ENCODE data around the gene ZNF410. TPM values are rescaled to one million over a fixed set of nuclear protein-coding genes. Genes with fewer than 3 reads are reported as not detected.

Gene ZNF410
- total RNA-seq, 4 donors from 2014 or later, result 44.6 to 71.2 (median 61.0) TPM

DNA sequence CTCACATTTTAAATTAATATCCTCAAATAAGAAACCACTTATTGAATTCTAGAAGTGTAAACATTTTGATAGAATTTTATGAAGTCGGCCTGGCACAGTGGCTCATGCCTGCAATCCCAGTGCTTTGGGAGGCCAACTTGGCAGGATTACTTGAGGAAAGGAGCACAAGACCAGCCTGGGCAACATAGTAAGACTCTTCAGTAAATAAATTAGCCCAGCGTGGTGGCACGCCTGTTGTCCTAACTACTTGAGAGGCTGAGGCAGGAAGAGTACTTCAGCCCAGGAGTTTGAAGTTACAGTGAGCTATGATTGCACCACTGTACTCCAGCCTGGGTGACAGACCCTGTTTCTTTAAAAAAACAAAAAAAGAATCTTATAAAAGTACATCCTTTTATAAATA lies 8.9 kb upstream of the ZNF410 start:
- H3K4me3 ChIP-seq, result no peak overlapping the region
- TF ChIP-seq, protein P1, sequence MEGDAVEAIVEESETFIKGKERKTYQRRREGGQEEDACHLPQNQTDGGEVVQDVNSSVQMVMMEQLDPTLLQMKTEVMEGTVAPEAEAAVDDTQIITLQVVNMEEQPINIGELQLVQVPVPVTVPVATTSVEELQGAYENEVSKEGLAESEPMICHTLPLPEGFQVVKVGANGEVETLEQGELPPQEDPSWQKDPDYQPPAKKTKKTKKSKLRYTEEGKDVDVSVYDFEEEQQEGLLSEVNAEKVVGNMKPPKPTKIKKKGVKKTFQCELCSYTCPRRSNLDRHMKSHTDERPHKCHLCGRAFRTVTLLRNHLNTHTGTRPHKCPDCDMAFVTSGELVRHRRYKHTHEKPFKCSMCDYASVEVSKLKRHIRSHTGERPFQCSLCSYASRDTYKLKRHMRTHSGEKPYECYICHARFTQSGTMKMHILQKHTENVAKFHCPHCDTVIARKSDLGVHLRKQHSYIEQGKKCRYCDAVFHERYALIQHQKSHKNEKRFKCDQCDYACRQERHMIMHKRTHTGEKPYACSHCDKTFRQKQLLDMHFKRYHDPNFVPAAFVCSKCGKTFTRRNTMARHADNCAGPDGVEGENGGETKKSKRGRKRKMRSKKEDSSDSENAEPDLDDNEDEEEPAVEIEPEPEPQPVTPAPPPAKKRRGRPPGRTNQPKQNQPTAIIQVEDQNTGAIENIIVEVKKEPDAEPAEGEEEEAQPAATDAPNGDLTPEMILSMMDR (IDR thresholded peaks at IDR 0.05), result no peak
- TF ChIP-seq POLR2A (IDR thresholded peaks at IDR 0.05), result no peak
- H3K27ac ChIP-seq, result no peak overlapping the region
- no peak for DNase-seq
- no peaks in the 10 kb centered on the region for H3K36me3 ChIP-seq
- no peaks in the 10 kb centered on the region for H3K9me3 ChIP-seq
- no peaks in the 10 kb centered on the region for H3K4me1 ChIP-seq
- H3K27me3 ChIP-seq, result no peaks in the 10 kb centered on the region

DNA sequence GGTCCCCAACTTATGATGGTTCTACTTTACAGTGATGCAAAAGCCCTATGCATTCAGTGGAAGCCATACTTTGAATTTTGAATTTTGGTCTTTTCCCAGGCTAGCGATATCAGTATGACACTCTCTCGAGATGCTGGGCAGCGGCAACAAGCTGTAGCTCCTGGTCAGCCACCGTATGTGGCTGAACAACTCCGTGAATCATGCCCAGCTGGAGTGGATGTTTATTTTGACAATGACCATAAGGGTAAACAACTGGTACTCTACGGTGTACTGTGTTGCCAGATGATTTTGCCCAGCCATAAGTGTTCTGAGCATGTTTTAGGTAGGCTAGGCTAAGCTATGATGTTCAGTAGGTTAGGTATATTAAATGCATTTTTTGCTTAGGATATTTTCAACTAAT lies 8.2 kb upstream of the ZNF410 start:
- H3K36me3 ChIP-seq, result no peaks in the 10 kb centered on the region
- no peaks in the 10 kb centered on the region for H3K9me3 ChIP-seq
- no peak overlapping the region for H3K4me3 ChIP-seq
- H3K4me1 ChIP-seq, result no peaks in the 10 kb centered on the region
- no peak for DNase-seq
- no peaks in the 10 kb centered on the region for H3K27me3 ChIP-seq
- TF ChIP-seq, protein P1 (IDR thresholded peaks at IDR 0.05), result no peak
- no peak for TF ChIP-seq POLR2A (IDR thresholded peaks at IDR 0.05)
- no peak overlapping the region for H3K27ac ChIP-seq

DNA sequence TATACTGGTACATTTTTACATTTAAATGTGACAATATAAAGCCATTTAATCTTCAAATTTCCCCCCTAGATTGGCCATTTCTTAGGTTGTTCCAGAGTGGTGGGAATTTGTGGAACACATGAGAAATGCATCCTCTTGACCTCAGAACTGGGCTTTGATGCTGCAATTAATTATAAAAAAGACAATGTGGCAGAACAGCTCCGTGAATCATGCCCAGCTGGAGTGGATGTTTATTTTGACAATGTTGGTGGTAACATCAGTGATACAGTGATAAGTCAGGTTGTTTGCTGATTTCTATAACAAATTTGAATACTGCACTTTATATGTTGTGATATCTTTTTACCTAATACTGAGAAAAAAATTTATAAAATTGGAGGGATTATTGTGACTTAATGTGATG lies 7.6 kb upstream of the ZNF410 start:
- no peaks in the 10 kb centered on the region for H3K9me3 ChIP-seq
- no peak overlapping the region for H3K4me3 ChIP-seq
- H3K27ac ChIP-seq, result no peak overlapping the region
- DNase-seq, result no peak
- TF ChIP-seq, protein P1 (IDR thresholded peaks at IDR 0.05), result no peak
- TF ChIP-seq POLR2A (IDR thresholded peaks at IDR 0.05), result no peak
- no peaks in the 10 kb centered on the region for H3K4me1 ChIP-seq
- H3K27me3 ChIP-seq, result no peaks in the 10 kb centered on the region
- no peaks in the 10 kb centered on the region for H3K36me3 ChIP-seq

DNA sequence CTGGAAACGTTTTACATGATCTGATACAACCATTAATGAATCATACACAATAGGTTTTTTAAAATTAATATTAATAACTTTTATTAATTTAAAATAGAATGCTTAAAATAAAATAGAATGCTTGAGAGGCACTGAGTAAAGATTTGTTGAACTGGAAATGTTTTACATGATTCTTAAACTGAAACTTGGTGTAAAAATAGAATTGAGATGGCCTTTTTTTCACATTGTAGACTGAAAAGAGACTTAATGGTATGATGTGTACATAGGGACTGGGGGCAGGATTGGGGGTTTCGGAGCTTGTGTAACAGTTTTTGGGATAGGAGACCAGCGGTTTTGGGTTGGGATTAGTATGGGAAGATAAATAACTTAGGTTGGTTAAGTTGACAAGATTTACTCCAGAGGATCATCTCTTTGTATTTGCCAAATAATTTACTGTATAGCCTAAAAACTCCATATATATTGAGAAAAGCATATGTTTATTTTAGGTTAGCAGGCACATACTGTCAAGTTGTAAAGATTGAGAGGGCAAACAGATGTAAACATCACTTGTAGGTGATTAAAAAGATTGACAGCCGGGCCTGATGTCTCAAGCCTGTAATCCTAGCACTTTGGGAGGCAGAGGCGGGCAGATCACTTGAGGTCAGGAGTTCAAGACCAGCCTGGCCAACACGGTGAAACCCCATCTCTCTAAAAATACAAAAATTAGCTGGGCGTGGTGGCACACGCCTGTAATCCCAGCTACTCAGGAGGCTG lies 2.0 kb upstream of the ZNF410 start:
- H3K27me3 ChIP-seq, result no peaks in the 10 kb centered on the region
- no peak for DNase-seq
- no peak overlapping the region for H3K27ac ChIP-seq
- H3K4me1 ChIP-seq, result peaks cover 0 to 22% (median 0%) of the 10 kb centered on the region in 4 donors
- TF ChIP-seq, protein P1 (IDR thresholded peaks at IDR 0.05), result no peak
- TF ChIP-seq POLR2A (IDR thresholded peaks at IDR 0.05), result no peak
- H3K36me3 ChIP-seq, result no peaks in the 10 kb centered on the region
- no peaks in the 10 kb centered on the region for H3K9me3 ChIP-seq
- H3K4me3 ChIP-seq, result no peak overlapping the region

DNA sequence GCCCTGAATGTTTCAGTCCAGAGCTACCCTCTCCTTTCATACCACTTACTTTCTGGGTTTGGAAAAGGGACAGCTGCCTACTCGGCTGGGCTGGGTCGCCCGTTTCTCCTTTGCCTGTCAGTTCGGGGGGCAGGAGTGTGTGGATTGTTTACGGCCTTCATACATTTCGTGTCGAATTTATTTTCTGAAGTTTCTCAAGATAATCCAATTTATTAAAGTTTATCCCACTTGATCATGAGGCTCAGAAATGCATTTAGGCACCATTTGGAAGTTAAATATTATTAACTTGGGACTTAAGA lies 608 bp downstream of the ZNF410 start:
- peak overlapping the region; percentile 88 to 93 (median 90) for H3K27ac ChIP-seq
- no peaks in the 10 kb centered on the region for H3K9me3 ChIP-seq
- H3K36me3 ChIP-seq, result no peaks in the 10 kb centered on the region
- H3K27me3 ChIP-seq, result no peaks in the 10 kb centered on the region
- peak overlapping the region; percentile 72 to 94 (median 75) for H3K4me3 ChIP-seq
- H3K4me1 ChIP-seq, result peaks cover 0 to 22% (median 0%) of the 10 kb centered on the region in 4 donors
- DNase-seq, result no peak
- TF ChIP-seq, protein P1 (IDR thresholded peaks at IDR 0.05), result no peak
- TF ChIP-seq POLR2A (IDR thresholded peaks at IDR 0.05), result no peak
